ENCODE data around the gene CDC42BPB. TPM values are rescaled to one million over a fixed set of nuclear protein-coding genes. Genes with fewer than 3 reads are reported as not detected.

CDC42BPB gene
- total and polyA plus RNA-seq, 8 donors: 73.4 to 91.4 (median 79.5) TPM

GRCh38 chr14:103064436-103064835 lies 7.1 kb upstream of the CDC42BPB start:
- peaks cover 0 to 10% of the 10 kb centered on the region in 2 donors for H3K27me3 ChIP-seq
- TF ChIP-seq CTCF (IDR thresholded peaks at IDR 0.05): no peak
- H3K4me1 ChIP-seq: peaks cover 0 to 19% of the 10 kb centered on the region in 2 donors
- intact Hi-C loops (cut with DNase I): no loop called here
- ATAC-seq (peak; percentile 30), DNase-seq (no peak)
- no peak overlapping the region for H3K4me3 ChIP-seq
- no peak overlapping the region for H3K27ac ChIP-seq
- no peaks in the 10 kb centered on the region for H3K36me3 ChIP-seq
- H3K9me3 ChIP-seq: no peaks in the 10 kb centered on the region

GRCh38 chr14:103061482-103061976 lies 4.2 kb upstream of the CDC42BPB start:
- Histone ChIP-seq H3K27ac (no peak overlapping the region), H3K4me3 (no peak overlapping the region), H3K4me1 (peaks cover 0 to 8% of the 10 kb centered on the region in 2 donors), H3K9me3 (no peaks in the 10 kb centered on the region), H3K27me3 (peaks cover 0 to 34% of the 10 kb centered on the region in 2 donors), H3K36me3 (no peaks in the 10 kb centered on the region)
- DNase-seq (no peak), ATAC-seq (no peak)
- no peak for TF ChIP-seq CTCF (IDR thresholded peaks at IDR 0.05)
- intact Hi-C loops (cut with DNase I): no loop called here

GRCh38 chr14:103059556-103059955 lies 2.2 kb upstream of the CDC42BPB start:
- intact Hi-C loops (cut with DNase I): no loop called here
- H3K36me3 ChIP-seq: no peaks in the 10 kb centered on the region
- no peaks in the 10 kb centered on the region for H3K9me3 ChIP-seq
- ATAC-seq (no peak), DNase-seq (no peak)
- H3K27me3 ChIP-seq: peaks cover 0 to 54% of the 10 kb centered on the region in 2 donors
- peaks cover 4 to 22% of the 10 kb centered on the region in 2 donors for H3K4me1 ChIP-seq
- TF ChIP-seq CTCF (IDR thresholded peaks at IDR 0.05): no peak
- H3K4me3 ChIP-seq: no peak overlapping the region
- H3K27ac ChIP-seq: no peak overlapping the region

GRCh38 chr14:103058164-103059055 lies 1.1 kb upstream of the CDC42BPB start:
- Histone ChIP-seq H3K9me3 (no peaks in the 10 kb centered on the region), H3K27ac (peak overlapping the region; percentile 39 to 69), H3K4me3 (peak overlapping the region; percentile 69 to 87), H3K36me3 (no peaks in the 10 kb centered on the region), H3K4me1 (peaks cover 4 to 27% of the 10 kb centered on the region in 2 donors), H3K27me3 (peaks cover 0 to 55% of the 10 kb centered on the region in 2 donors)
- DNase-seq (peak in 1 of 4 donors; percentile 22), ATAC-seq (peak; percentile 22)
- TF ChIP-seq CTCF (IDR thresholded peaks at IDR 0.05): no peak
- intact Hi-C loops (cut with DNase I): no loop called here

GRCh38 chr14:103057028-103057371 lies 349 bp downstream of the CDC42BPB start:
- no peaks in the 10 kb centered on the region for H3K9me3 ChIP-seq
- ATAC-seq: no peak
- no peaks in the 10 kb centered on the region for H3K36me3 ChIP-seq
- H3K4me3 ChIP-seq: peak overlapping the region; percentile 88 to 93
- no peak for TF ChIP-seq CTCF (IDR thresholded peaks at IDR 0.05)
- intact Hi-C loops (cut with DNase I): no loop called here
- peaks cover 4 to 32% of the 10 kb centered on the region in 2 donors for H3K4me1 ChIP-seq
- peak overlapping the region; percentile 86 for H3K27ac ChIP-seq
- peak in 2 of 4 donors; percentile 38 to 85 for DNase-seq
- peaks cover 0 to 55% of the 10 kb centered on the region in 2 donors for H3K27me3 ChIP-seq

Data from left lung (tissue), 10 donors.